ENCODE results near the gene LTBP4.

GRCh38 chr19:40556953-40557530, 44.1 kb upstream of the LTBP4 start:
- no peak for TF ChIP-seq POLR2A (IDR thresholded peaks at IDR 0.05)
- no peak for TF ChIP-seq CTCF (IDR thresholded peaks at IDR 0.05)
